B cell (primary cell): ENCODE data around the gene GLI1. TPM values are rescaled to one million over a fixed set of nuclear protein-coding genes. Genes with fewer than 3 reads are reported as not detected.
A peak's percentile ranks its signal among the peaks of the same experiment; 100 is the strongest.

Experiments used
- ATAC-seq: fragments of 200-7000 bp; cut with Tn5 transposase; one replicate; pipeline ENCODE4 v1.10.0; 2021; ENCODE audit warnings: low read depth, mild to moderate bottlenecking, moderate number of reproducible peaks, moderate library complexity
- CTCF ChIA-PET: fragments of 350-600 bp; sonication (Branson Sonifier 250); formaldehyde crosslinking; loops from one replicate; lab custom pipeline; 2021; ENCODE audit warnings: antibody characterized with exemption, inconsistent platforms; lab: Charles Lee
- POLR2A ChIA-PET: fragments of 350-600 bp; sonication (Branson Sonifier 250); formaldehyde crosslinking; loops from one replicate; lab custom pipeline; 2021; ENCODE audit warnings: antibody characterized with exemption; lab: Charles Lee
- DNase-seq: peaks from one replicate; pipeline ENCODE4 v3.0.0; 2013
- H2AFZ ChIP-seq: 2 replicates; pipeline ENCODE4 v1.6.1; 2012; ENCODE audit warnings: mild to moderate bottlenecking, low read depth, low read length; ENCODE audit not compliant: insufficient read depth, poor library complexity, severe bottlenecking
- H3K27ac ChIP-seq, 2 donors: 1 replicate in 1 of 2; 2 replicates in 1 of 2; pipeline ENCODE4 v1.5.1; 2012 to 2013; ENCODE audit warnings: low read length in 2 of 2, mild to moderate bottlenecking in 2 of 2, moderate library complexity in 1 of 2
- H3K27me3 ChIP-seq, 4 experiments: fragments of 200-600 bp in 1 of 4; sonication (generic) in 1 of 4; replicated peaks in 1 of 4; 1 replicate in 2 of 4; 2 replicates in 2 of 4; pipeline versions ENCODE4 v1.6.1 to v1.7.0; 2013 to 2016; ENCODE audit warnings: low read length in 3 of 4, mild to moderate bottlenecking in 2 of 4, mixed read lengths in 1 of 4, moderate library complexity in 1 of 4; ENCODE audit not compliant: insufficient read depth in 4 of 4, control insufficient read depth in 3 of 4; ENCODE audit errors: control extremely low read depth in 1 of 4
- H3K36me3 ChIP-seq, 2 experiments: replicated peaks in 1 of 2; 1 replicate in 1 of 2; 2 replicates in 1 of 2; pipeline versions ENCODE4 v1.6.1 to v1.7.1; 2013; ENCODE audit warnings: low read length in 1 of 2; ENCODE audit not compliant: insufficient read depth in 2 of 2, control insufficient read depth in 1 of 2; ENCODE audit errors: control extremely low read depth in 1 of 2, extremely low read depth in 1 of 2
- H3K4me1 ChIP-seq, 2 donors: fragments of 200-600 bp in 1 of 2; sonication (generic) in 1 of 2; 1 replicate in 1 of 2; 2 replicates in 1 of 2; pipeline versions ENCODE4 v1.5.1 to v1.6.1; 2013 to 2017; ENCODE audit warnings: low read length in 2 of 2; ENCODE audit not compliant: control insufficient read depth in 2 of 2, insufficient read depth in 2 of 2
- H3K4me2 ChIP-seq: replicated peaks from 2 replicates; pipeline ENCODE3; 2012; ENCODE audit warnings: mild to moderate bottlenecking, low read depth, low read length; ENCODE audit not compliant: poor library complexity, severe bottlenecking
- H3K4me3 ChIP-seq, 5 experiments: fragments of 200-600 bp in 1 of 5; sonication (generic) in 1 of 5; 1 replicate in 3 of 5; 2 replicates in 2 of 5; pipeline versions ENCODE4 v1.5.1 to v1.7.0; 2011 to 2016; ENCODE audit warnings: low read length in 4 of 5, mild to moderate bottlenecking in 4 of 5, low read depth in 2 of 5, control low read depth in 1 of 5, moderate library complexity in 1 of 5; ENCODE audit not compliant: insufficient read depth in 1 of 5; ENCODE audit errors: control extremely low read depth in 1 of 5, extremely low read depth in 1 of 5
- H3K79me2 ChIP-seq: fragments of 200-600 bp; sonication (generic); one replicate; pipeline ENCODE4 v1.6.0; 2016; ENCODE audit warnings: low read length; ENCODE audit not compliant: control insufficient read depth, insufficient read depth
- H3K9ac ChIP-seq: fragments of 200-600 bp; sonication (generic); 2 replicates; pipeline ENCODE4 v1.6.1; 2017; ENCODE audit warnings: mild to moderate bottlenecking, low read length, moderate library complexity
- H3K9me3 ChIP-seq, 3 donors: one replicate each; pipeline versions ENCODE4 v1.6.1 to v1.7.1; 2013; ENCODE audit warnings: low read length in 2 of 3; ENCODE audit not compliant: control insufficient read depth in 2 of 3, insufficient read depth in 1 of 3; ENCODE audit errors: control extremely low read depth in 1 of 3
- H4K20me1 ChIP-seq: 2 replicates; pipeline ENCODE4 v1.6.0; 2012; ENCODE audit warnings: mild to moderate bottlenecking, low read length; ENCODE audit not compliant: insufficient read depth, control insufficient read depth, poor library complexity, severe bottlenecking
- H3K27ac Mint-ChIP-seq: one replicate; pipeline ENCODE4 v1.8.0; 2021; ENCODE audit warnings: mixed read lengths
- H3K27me3 Mint-ChIP-seq: one replicate; pipeline ENCODE4 v1.8.0; 2021; ENCODE audit warnings: mixed read lengths
- H3K4me1 Mint-ChIP-seq: one replicate; pipeline ENCODE4 v1.8.0; 2021; ENCODE audit warnings: mixed read lengths
- H3K4me3 Mint-ChIP-seq: one replicate; pipeline ENCODE4 v1.8.0; 2021; ENCODE audit warnings: mixed read lengths
- H3K9me3 Mint-ChIP-seq: one replicate; pipeline ENCODE4 v1.8.0; 2022; ENCODE audit warnings: mixed read lengths; ENCODE audit not compliant: insufficient read depth
- CTCF ChIP-seq: fragments of 200-600 bp; IDR thresholded peaks from one replicate; pipeline ENCODE4 v1.8.0; 2022; ENCODE audit warnings: antibody characterized with exemption, mild to moderate bottlenecking
- EZH2 ChIP-seq: IDR thresholded peaks from 2 replicates; pipeline ENCODE4 v1.6.1; 2012; ENCODE audit warnings: borderline replicate concordance, low read depth, mild to moderate bottlenecking, moderate library complexity, low read length; ENCODE audit not compliant: insufficient read depth, poor library complexity, severe bottlenecking
- intact Hi-C: fragments of 100-400 bp; cut with micrococcal nuclease; formaldehyde crosslinking; loops from one replicate; pipeline ENCODE4 v1.10.0; 2022
- polyA plus RNA-seq: library from polyadenylated mRNA; depleted of rRNA; stranded (reverse); fragments of >200 nt; gene quantifications from 2 replicates; pipeline ENCODE4 v1.2.3, GENCODE V29; 2012
- total RNA-seq, 2 donors: library from RNA; stranded (reverse); fragments of 120-200 nt in 1 of 2; gene quantifications; 1 replicate in 1 of 2; 2 replicates in 1 of 2; pipeline versions ENCODE4 v1.2.3 to v1.2.4, GENCODE V29; 2013 to 2022

Gene GLI1
- total and polyA plus RNA-seq, 2 donors (not counting 1 experiment from before 2014, with no cell fraction given) = 4.1 to 5.4 TPM

GRCh38 chr12:57496822-57497221 lies 37.2 kb downstream of the GLI1 start:
- Mint-ChIP-seq H3K27ac (peak overlapping the region; percentile 10), H3K4me3 (no peak overlapping the region)

More at GRCh38 chr12:57496822-57497221, 37.2 kb downstream of the GLI1 start:
- Histone ChIP-seq H3K9ac (no peak overlapping the region), H3K4me1 (no peaks in the 10 kb centered on the region), H3K4me2 (no peak overlapping the region), H3K36me3 (peaks cover 0 to 52% of the 10 kb centered on the region in 2 experiments), H3K27me3 (no peaks in the 10 kb centered on the region), H4K20me1 (no peaks in the 10 kb centered on the region), H3K4me3 (no peak overlapping the region), H3K79me2 (peaks cover 28% of the 10 kb centered on the region), H2AFZ (no peak overlapping the region), H3K27ac (no peak overlapping the region), H3K9me3 (no peaks in the 10 kb centered on the region)
- no peak for TF ChIP-seq CTCF
- TF ChIP-seq EZH2 = no peak
- Mint-ChIP-seq H3K27me3 (no peaks in the 10 kb centered on the region), H3K9me3 (no peaks in the 10 kb centered on the region), H3K4me1 (peaks cover 7% of the 10 kb centered on the region)
- intact Hi-C loops = no loop called here
- ATAC-seq = no peak
- POLR2A ChIA-PET = interaction anchor here (0.7 kb wide), 2 partner anchors 19 to 269 kb away, joined by 4 read pairs; no protein-coding TSS in a partner anchor
- DNase-seq = no peak
- CTCF ChIA-PET = interaction anchor here (0.5 kb wide), 1 partner anchor 121 kb away, joined by 3 read pairs; no protein-coding TSS in a partner anchor
